ENCODE measurements around the gene TNRC6C. TPM values are rescaled to one million over a fixed set of nuclear protein-coding genes. Genes with fewer than 3 reads are reported as not detected.

Gene TNRC6C
- polyA plus RNA-seq, 1 donor (not counting 4 experiments of a cell fraction or from before 2014, with no cell fraction given): 0.34 TPM

- TF ChIP-seq EZH2 (IDR thresholded peaks at IDR 0.05; ENCODE audit: low read length) (no peak), CTCF (optimal IDR thresholded peaks at IDR 0.05 in 1 of 3, IDR thresholded peaks at IDR 0.05 in 1 of 3, conservative IDR thresholded peaks at IDR 0.05 in 1 of 3; ENCODE audit: extremely low read depth in 1 of 3, insufficient read depth in 2 of 3, low read length in 3 of 3) (no peak)
- Histone ChIP-seq H3K27me3 (ENCODE audit: control insufficient read depth, extremely low read depth, insufficient read depth, low read length) (peaks cover 16% of the 10 kb centered on the region), H3K9me1 (ENCODE audit: control insufficient read depth, extremely low read depth, insufficient read depth, low read length) (no peaks in the 10 kb centered on the region), H3K9ac (ENCODE audit: control insufficient read depth, extremely low read depth, insufficient read depth, low read length) (no peak overlapping the region), H3K27ac (ENCODE audit: control insufficient read depth, insufficient read depth, low read length) (no peak overlapping the region), H3K4me3 (ENCODE audit: control insufficient read depth in 2 of 3, extremely low read depth in 1 of 3, insufficient read depth in 2 of 3, low read depth in 1 of 3, low read length in 3 of 3) (no peak overlapping the region), H4K20me1 (ENCODE audit: control insufficient read depth, extremely low read depth, insufficient read depth, low read length) (no peaks in the 10 kb centered on the region), H3K4me1 (ENCODE audit: control insufficient read depth, extremely low read depth, insufficient read depth, low read length) (no peaks in the 10 kb centered on the region), H3K36me3 (ENCODE audit: control insufficient read depth in 2 of 2, extremely low read depth in 1 of 2, insufficient read depth in 2 of 2, low read length in 2 of 2) (no peaks in the 10 kb centered on the region), H3K79me2 (ENCODE audit: control insufficient read depth, insufficient read depth, low read length) (no peaks in the 10 kb centered on the region), H2AFZ (ENCODE audit: control insufficient read depth, low read length) (no peak overlapping the region), H3K9me3 (ENCODE audit: control insufficient read depth, low read depth, low read length) (no peaks in the 10 kb centered on the region), H3K4me2 (ENCODE audit: control insufficient read depth, extremely low read depth, insufficient read depth, low read depth, low read length) (no peak overlapping the region)
- dilution Hi-C loops (cut with MboI; ENCODE audit: extremely low pct_ligation_motif_present, low sequenced_read_pairs): no loop called here
- DNase-seq (ENCODE audit: low read depth, low spot score): no peak
- no peak for FAIRE-seq
Measured at GRCh38 chr17:77924757-77925336, 33.7 kb upstream of the TNRC6C start.

- dilution Hi-C loops (cut with MboI; ENCODE audit: extremely low pct_ligation_motif_present, low sequenced_read_pairs): no loop called here
- Histone ChIP-seq H2AFZ (ENCODE audit: control insufficient read depth, low read length) (no peak overlapping the region), H3K9me3 (ENCODE audit: control insufficient read depth, low read depth, low read length) (no peaks in the 10 kb centered on the region), H3K9me1 (ENCODE audit: control insufficient read depth, extremely low read depth, insufficient read depth, low read length) (no peaks in the 10 kb centered on the region), H3K4me2 (ENCODE audit: control insufficient read depth, extremely low read depth, insufficient read depth, low read depth, low read length) (no peak overlapping the region), H3K79me2 (ENCODE audit: control insufficient read depth, insufficient read depth, low read length) (no peaks in the 10 kb centered on the region), H3K27me3 (ENCODE audit: control insufficient read depth, extremely low read depth, insufficient read depth, low read length) (peaks cover 16% of the 10 kb centered on the region), H3K36me3 (ENCODE audit: control insufficient read depth in 2 of 2, extremely low read depth in 1 of 2, insufficient read depth in 2 of 2, low read length in 2 of 2) (no peaks in the 10 kb centered on the region), H3K9ac (ENCODE audit: control insufficient read depth, extremely low read depth, insufficient read depth, low read length) (no peak overlapping the region), H4K20me1 (ENCODE audit: control insufficient read depth, extremely low read depth, insufficient read depth, low read length) (no peaks in the 10 kb centered on the region), H3K4me3 (ENCODE audit: control insufficient read depth in 2 of 3, extremely low read depth in 1 of 3, insufficient read depth in 2 of 3, low read depth in 1 of 3, low read length in 3 of 3) (no peak overlapping the region), H3K27ac (ENCODE audit: control insufficient read depth, insufficient read depth, low read length) (no peak overlapping the region), H3K4me1 (ENCODE audit: control insufficient read depth, extremely low read depth, insufficient read depth, low read length) (no peaks in the 10 kb centered on the region)
- TF ChIP-seq EZH2 (IDR thresholded peaks at IDR 0.05; ENCODE audit: low read length) (no peak), CTCF (optimal IDR thresholded peaks at IDR 0.05 in 1 of 3, IDR thresholded peaks at IDR 0.05 in 1 of 3, conservative IDR thresholded peaks at IDR 0.05 in 1 of 3; ENCODE audit: extremely low read depth in 1 of 3, insufficient read depth in 2 of 3, low read length in 3 of 3) (no peak)
- FAIRE-seq: no peak
- DNase-seq (ENCODE audit: low read depth, low spot score): no peak
Measured at GRCh38 chr17:77925831-77926543, 32.5 kb upstream of the TNRC6C start.

All from keratinocyte (primary cell).